Embryonic facial prominence (tissue), 1 donor: ENCODE measurements around the gene UGT2B17.
"Not testable (repeated sequence)": the region's sequence is repeated elsewhere in the genome, so short reads cannot be mapped to it uniquely, and the experiment has no call there.

Experiments
- DNase-seq: peaks from one replicate; pipeline ENCODE4 v3.0.0-alpha.2; 2016; ENCODE audit errors: extremely low spot score

The UGT2B17 gene

DNA sequence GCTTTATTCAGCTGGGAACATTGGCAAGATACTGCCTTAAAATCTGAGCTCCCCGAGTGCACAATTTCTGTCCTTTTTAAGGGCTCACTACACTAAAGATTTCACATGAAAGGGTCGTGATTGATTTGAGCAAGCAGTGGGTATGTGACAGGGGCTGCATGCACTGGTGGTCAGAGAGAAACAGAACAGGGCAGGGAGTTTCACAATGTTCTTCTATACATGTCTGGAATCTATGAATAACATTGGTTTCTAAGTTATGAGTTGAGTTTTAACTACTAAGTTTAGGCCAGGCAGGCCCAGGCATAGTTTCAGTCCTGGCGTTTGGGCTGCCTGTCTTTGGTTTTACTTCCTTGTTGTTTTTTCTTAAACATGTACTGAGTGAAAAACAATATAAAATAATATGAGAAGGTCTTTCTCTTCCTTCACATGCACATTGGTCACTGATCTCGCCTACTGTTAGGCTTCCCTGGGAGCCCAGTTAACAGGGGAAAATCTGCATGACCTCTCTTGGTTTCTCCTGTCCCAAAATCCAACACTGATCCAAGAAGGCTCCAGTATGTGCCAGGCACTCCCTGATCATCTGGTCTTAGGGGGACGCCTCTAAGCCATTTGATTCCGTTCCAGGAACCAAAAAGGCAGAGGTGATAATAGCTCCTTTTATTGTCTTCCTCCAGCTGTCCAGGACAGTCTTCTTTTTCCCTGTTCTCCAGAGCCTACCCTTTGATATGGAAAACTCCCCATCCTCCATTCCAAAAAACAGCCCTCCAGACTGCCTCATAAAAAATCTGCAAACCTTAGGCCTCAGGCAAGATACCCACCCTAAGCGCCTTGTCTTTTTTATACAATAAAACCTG, at the start of gene UGT2B17:
Gene UGT2B17 (minus strand): TSS at position 51 of the 854 bp plus-strand sequence. CDS start 7,838 bp downstream, outside the sequence.
- DNase-seq = no peak

- not testable (repeated sequence) for DNase-seq
Observed at GRCh38 chr4:68622731-68623130, 46.6 kb upstream of the UGT2B17 start.

DNA sequence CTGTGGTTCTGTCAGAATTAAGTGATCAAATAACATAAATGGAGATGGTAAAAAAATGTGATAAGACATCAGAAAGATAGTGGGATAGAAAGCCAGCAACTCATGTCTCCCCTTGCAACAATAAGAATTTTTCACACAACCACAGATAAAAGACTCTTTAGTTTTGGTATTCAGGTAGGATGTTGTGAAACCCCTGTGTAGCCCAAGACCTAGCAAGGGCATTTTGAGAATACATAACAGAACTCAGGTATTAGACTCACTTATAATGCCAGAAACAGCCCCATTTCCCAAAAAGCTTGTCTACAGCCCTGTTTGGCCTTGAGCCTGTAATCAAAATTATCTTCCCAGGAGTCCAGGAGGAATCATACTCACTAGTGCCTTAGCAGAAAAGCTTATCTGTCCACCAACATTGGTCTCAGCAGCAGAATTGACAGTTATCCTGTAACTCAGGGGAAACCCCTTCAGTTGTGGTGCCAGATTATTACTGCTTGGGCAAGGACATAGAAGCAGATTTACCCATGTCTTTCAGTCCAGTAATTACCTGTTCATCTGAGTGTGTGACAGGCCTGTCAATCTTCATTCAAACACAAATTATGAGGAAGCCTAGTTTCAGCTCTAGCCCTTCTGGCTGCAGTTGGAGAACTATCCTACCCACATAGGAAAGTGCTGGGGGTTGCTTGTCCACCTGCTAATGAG, 41.0 kb upstream of the UGT2B17 start:
- DNase-seq = no peak

DNA sequence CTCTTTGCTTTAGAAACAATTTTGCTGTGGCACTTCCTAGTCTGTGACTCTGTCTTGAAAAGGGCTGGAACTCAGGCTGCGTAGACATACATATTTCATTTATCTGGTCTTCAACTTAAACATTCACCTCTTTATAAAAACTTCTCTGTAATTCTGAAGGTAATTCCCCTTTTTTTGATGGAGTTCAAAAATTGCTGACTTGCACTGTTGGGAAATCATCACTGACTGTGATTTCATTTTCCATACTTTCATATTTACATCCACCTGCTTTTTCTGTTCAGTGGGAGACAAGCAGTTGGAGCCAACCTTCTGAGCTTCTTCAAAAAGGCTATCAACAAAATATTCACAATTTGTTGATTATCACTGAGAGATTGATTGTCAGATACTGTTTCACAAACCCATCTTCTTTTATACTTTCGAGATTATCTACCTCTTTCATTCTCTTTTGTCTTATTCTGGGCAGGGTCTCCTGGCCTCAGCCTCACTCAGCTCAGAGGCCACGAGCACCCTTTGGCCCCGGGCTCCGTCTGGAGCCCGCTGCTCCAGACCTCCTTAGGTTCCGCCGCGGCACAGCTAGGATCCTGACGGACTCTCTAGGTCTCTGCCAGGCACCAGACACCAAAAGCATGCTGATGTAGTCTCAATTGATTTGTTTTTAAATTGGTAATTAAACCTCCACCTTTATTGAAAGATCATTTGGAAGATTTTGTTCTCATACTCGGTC, 39.7 kb upstream of the UGT2B17 start:
- no peak for DNase-seq

DNA sequence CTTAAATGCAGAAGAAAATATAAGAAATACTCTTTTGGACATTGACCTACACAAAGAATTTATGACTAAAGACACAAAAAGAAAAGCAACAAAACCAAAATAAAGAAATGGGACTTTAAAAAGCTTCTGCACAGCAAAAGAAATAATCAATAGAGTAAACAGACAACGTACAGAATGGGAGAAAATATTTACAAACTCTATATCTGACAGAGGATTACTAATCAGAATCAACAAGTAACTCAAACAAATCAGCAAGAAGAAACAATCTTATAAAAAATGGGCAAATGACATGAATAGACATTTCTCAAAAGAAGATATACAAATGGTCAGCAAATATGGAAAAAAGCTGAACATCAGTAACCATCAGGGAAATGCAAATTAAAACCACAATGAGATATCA, 37.6 kb upstream of the UGT2B17 start:
- DNase-seq = no peak

DNA sequence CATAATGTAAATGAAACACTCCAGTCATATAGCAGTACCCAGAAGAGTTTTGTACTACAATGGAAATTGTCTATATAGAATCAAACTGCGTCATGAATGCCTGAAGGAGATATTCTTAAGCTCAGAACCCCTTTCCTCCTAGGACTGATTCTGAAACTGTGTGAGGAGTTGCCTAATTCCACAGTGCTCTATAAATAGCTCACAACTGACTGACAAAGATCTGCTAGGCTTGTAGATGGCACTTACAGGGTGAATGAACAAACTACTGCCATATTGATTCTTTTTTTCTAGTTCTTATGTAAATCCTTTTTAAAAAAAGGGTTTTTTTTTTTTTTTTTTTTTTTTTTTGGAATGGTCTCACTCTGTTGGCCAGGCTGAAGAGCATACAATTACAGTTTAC, 30.1 kb upstream of the UGT2B17 start:
- DNase-seq = no peak

DNA sequence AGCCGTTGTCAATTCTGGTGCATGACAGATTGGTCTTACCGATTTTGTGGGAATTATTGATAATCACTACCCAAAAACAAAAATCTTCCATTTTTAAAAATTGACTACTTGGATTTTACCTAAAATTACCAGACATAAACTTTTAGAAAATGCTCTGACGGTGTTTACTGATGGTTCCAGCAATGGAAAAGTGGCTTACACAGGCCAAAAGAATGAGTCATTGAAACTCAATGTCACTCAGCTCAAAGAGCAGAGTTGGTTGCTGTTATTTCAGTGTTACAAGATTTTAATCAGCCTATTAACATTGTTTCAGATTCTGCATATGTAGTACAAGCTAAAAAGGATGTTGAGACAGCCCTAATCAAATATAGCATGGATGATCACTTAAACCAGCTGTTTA, 23.0 kb upstream of the UGT2B17 start:
- DNase-seq = no peak

- DNase-seq = no peak
Observed at GRCh38 chr4:68597482-68597881, 21.4 kb upstream of the UGT2B17 start.

- no peak for DNase-seq
Observed at GRCh38 chr4:68594678-68595077, 18.6 kb upstream of the UGT2B17 start.

- no peak for DNase-seq
Observed at GRCh38 chr4:68593112-68593511, 17.0 kb upstream of the UGT2B17 start.

DNA sequence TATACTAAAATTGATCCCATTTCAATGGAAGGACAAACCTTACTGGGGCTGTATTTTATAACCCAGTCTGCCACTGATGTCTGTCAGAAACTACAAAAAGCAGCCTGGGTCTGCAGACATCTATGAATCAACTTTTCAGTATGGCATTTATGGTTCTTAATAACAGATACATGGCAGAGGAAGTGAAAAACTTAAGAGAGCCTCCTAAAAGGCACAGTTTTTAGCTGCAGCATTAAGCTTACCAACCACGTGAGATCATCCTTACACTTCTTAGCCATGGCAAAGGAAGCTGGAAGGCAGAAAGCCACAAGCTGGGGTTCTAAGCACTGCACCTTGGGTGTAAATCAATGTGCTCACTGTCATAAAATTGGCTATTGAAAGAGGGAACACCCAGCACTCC, 16.6 kb upstream of the UGT2B17 start:
- DNase-seq = no peak

DNA sequence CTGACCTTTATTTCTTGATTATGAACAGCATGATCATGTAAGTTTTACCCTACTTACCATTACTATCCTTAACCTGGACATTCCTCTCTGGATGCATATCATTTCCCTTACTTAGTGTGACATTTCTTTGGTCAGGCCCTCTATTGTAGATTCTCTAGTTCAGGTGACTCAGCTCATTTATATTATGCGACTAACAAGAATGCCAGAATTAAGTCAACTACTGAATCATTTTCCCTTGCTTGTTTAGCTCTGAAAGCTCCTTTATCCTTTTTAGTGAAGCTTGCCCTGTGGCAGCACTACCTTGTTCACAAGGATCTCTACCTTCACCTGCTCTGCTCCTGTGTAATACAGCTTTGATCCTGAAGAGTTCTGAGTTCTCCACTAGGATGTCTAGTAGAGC, 15.1 kb upstream of the UGT2B17 start:
- DNase-seq = no peak

- no peak for DNase-seq
Observed at GRCh38 chr4:68589790-68590189, 13.7 kb upstream of the UGT2B17 start.

- DNase-seq = no peak
Observed at GRCh38 chr4:68582339-68582717, 6.2 kb upstream of the UGT2B17 start.

DNA sequence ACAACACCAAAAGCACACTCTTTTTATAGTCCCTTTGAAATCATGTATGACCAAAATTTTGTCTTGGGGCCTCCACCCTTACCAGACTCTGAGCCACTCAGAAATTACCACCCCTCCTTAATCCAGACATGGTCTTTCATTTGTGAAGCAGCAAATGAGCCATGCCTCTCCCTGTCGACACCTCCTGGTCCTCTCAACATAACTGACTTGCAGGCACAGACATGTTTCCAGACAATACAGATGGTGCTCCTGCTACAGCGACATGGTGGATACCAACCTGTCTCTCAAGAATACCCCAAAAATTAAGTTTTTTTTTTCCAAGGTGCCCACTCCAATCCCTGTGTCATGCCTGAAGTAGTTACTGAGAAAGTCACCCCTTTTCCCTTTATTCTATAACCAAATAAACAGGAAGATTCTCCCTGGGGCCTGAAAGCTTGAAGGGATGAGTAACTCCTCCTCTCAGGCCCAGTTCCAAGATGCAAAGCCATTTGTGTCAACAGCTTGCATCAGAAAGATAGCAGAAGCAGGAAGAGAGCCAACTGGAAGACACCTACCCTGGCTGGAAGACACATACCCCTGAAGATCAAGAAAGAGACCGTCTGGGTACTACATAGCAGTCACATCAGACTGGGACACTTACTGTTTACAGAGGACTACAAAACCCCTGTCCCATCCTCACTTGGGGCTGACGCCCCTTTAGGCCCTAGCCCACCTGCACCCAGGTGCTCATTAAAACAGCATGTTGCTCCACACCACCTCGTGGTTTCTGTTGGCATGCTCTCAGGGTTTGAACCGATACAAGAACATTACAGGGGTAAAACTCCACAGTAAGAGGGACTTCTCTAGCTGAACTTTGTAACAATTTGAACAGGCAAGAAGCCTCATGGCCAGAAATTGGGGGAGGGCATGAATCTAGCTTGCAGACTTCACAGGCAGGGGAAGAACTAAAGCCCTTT, 5.5 kb upstream of the UGT2B17 start:
- DNase-seq = no peak

DNA sequence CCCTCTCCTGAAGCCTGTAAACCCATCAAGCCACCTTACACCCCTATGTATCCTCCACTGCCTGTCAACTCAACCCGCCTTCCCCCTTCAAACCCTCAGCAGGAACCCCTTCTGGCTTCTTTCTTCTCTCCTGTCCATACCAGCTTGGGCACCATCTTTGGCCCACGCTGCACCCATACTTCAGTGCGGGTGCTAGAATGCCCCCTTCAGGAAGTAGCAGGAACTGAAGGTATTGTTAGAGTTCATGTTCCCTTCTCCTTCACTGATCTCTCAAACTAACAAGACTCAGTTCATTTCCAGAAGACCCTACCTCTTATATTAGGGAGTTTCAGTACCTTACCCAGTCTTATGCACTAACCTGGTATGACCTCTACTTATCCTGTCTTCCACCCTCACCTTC, 1.5 kb upstream of the UGT2B17 start:
- no peak for DNase-seq

- DNase-seq = not testable (repeated sequence)
Observed at GRCh38 chr4:68575636-68576035, 486 bp downstream of the UGT2B17 start.

DNA sequence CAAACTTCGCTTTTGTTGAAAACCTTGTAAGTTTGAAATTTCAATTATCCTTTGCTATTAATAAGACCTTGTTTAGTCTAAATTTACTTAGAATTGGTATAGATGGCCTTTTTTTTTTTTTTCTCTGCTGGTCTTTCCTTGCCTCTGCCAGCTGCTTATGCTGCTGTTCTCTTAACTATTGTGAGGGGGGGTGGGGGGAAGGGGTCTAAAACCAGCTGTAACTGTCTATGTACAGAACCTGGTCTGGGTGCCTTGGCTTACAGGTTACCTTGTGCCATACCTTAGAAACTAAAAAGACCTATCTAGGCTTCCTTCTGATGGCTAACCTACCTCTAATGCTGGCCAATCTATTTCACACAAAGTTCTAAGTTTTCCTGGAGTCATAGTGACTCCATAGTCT, 1.0 kb downstream of the UGT2B17 start:
- DNase-seq = no peak

DNA sequence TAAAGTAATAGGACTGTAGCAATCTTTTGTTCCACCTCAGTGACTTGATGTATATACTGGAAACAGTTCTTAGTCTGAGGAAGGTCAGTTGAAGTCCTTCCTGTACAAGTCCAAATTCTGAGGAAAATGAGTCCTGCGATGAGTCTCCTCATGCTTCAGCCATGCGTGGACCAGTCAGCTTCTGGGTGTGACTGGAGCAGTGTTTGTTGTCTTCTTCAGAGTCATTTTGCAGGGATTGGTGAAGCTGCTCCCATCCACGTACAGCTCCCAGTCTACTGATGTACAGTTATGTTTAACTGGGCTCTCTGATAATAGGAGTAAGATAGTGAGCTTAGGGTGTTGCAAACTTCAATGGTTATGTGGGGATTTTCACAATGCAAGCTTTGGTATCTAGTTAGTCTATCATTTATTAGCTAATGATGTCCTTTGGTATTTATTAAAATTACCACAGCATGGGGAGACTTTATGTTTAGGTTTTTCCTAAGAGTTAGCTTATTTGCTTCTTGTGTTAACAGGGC, 3.4 kb downstream of the UGT2B17 start:
- no peak for DNase-seq

- DNase-seq = no peak
Observed at GRCh38 chr4:68570122-68570507, 6.0 kb downstream of the UGT2B17 start.

- DNase-seq = no peak
Observed at GRCh38 chr4:68569466-68570121, 6.5 kb downstream of the UGT2B17 start.
